NCI-H748 (cell line): Measurements from ENCODE around the gene DPP10.

Source experiments
- DNase-seq: peaks from one replicate; lab custom pipeline; 2025; ENCODE audit not compliant: unreplicated experiment; lab: John Stamatoyannopoulos, UW

DPP10 gene

GRCh38 chr2:115201386-115201785 lies 758.9 kb downstream of the DPP10 start:
- DNase-seq = no peak

- no peak for DNase-seq
These were observed 766.2 kb downstream of the DPP10 start for GRCh38 chr2:115208493-115209164.

- DNase-seq = no peak
These were observed 771.6 kb downstream of the DPP10 start for GRCh38 chr2:115214050-115214449.

GRCh38 chr2:115219296-115219695 lies 776.9 kb downstream of the DPP10 start:
- DNase-seq = no peak

DNA sequence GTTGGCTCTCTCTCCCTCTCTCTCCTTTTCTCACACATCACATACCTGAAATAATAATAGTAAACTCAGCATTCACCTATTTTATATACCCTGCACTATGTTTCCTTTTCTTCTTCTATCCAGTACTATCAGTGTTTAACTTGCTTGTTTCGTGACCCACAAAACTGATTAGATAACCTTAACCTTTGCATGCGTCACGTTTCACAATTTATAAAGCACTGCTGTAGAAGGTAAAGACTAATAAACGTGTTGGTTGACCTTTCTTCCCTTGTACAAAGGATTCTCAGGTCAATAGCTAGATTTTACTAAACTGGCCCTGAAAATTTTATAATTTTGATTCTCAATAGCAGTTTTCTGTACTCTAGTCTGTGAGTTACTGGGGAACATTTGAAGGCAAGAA lies 791.7 kb downstream of the DPP10 start:
- no peak for DNase-seq

DNA sequence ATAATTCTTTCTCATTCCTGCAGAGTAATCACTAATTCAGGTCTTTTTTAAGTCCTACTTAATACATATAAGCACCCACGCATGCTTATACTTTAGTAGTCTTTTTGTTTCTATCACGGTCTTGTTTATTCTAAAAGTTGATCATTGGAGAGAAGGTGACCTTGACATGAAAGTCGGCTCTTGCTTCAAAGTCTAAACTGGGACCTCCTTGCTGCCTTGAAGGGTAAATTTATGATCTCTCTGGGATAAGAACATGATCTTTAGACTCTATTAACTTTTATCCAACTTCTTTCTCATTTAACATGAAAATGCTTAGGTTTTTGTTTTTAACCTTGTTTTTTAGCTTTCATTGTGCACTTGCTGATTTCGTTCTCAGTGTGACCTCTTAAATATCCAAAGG lies 792.3 kb downstream of the DPP10 start:
- DNase-seq = no peak

DNA sequence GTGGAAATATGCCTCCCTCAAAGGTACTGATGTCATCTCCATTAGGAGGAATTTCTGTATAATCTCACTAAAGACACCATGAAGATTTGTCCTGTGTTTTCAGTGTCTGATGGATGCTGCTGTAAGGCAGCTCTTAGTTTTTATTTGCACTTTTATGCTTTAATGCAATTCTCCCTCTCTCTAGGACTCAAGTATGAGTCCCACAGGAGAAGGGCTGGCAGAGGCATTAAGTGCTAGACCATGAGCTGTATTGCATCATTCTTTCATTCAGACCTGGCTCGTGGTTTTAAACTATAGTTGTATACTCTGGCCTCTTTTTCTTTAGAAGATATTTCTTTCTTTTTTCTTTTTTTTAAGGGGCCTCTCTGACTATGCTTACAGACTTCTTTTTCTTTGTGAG lies 805.6 kb downstream of the DPP10 start:
- no peak for DNase-seq

DNA sequence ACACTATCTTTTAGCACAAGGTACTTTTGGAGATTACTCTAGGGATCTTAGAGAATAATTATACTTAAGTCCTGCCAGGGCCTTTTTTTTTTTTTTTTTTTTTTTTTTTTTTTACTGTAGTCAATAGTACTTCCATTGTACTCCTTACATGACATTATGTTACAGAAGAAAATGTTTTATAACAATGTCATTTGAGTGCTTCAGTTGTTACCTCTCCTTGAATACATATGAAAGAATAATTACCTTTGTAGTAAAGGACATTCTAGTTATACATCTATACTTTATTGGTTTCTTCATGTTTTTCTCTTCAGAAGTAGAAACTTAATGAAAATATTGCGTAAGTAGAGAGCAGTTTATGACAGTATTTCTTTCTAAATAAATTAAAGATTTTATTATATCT lies 834.9 kb downstream of the DPP10 start:
- no peak for DNase-seq

GRCh38 chr2:115285416-115285815 lies 843.0 kb downstream of the DPP10 start:
- DNase-seq = no peak

DNA sequence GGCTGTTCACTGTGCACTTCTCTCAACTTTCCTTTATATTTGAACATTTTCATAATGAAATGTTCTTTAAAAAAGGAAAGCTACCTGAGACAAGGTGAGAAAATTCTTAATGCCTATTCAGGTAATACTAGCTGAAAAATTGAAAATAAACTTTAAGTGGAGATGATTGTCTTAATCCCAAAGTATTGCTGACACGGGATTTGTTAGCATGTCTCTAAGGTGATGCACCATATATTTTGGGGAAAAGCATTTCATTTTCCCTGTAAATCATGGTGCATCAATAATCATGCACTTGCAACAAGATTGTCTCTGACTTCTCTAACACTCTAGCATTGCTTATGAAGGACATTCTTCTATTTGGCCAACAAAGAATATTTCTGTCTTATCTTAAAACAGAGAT lies 848.0 kb downstream of the DPP10 start:
- DNase-seq = no peak

GRCh38 chr2:115292742-115293141 lies 850.3 kb downstream of the DPP10 start:
- no peak for DNase-seq

DNA sequence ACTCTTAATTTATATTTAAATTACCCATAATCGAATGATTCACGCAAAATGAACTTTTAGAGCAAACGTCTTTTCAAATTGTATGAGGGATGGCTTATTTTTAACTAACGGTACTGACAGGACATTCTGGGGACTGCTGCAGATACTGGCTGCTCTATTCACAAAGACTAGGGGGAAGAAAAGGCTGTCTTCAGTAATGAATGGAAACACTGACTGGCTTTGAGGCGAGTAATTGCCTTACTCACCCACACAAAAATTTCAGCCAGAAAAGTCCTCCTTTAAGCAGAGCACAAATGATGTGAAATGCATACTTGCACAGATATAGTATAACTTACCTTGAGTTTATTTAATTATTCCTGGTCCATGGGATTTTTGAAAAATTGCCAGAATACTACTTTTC lies 852.6 kb downstream of the DPP10 start:
- no peak for DNase-seq

- DNase-seq = no peak
These were observed 854.6 kb downstream of the DPP10 start for GRCh38 chr2:115297056-115297455.

- DNase-seq = no peak
These were observed 856.8 kb downstream of the DPP10 start for GRCh38 chr2:115299199-115299598.

GRCh38 chr2:115305712-115306111 lies 863.3 kb downstream of the DPP10 start:
- no peak for DNase-seq

DNA sequence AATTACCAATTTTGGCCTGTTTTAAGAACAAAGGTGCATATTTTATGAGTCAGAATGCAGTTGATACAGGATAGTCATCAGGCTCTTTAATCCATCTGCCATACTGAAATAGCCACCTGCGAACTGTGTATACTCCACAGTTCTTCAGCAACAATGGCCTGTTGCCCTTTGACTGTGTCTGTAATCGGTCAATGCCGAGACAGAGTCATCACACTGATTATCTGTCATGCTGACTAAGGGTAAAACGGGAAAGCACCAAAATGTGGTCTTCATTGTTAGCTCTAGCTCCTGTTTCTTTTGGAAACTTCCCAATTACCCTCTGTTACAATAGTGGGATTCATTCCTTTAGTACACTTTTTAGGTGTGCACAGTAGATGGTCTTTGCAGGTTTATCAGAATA lies 871.7 kb downstream of the DPP10 start:
- no peak for DNase-seq

- no peak for DNase-seq
These were observed 884.6 kb downstream of the DPP10 start for GRCh38 chr2:115327061-115327460.

GRCh38 chr2:115359550-115359949 lies 917.1 kb downstream of the DPP10 start:
- no peak for DNase-seq

- no peak for DNase-seq
These were observed 921.7 kb downstream of the DPP10 start for GRCh38 chr2:115364093-115364492.

GRCh38 chr2:115369400-115369799 lies 927.0 kb downstream of the DPP10 start:
- DNase-seq = no peak

DNA sequence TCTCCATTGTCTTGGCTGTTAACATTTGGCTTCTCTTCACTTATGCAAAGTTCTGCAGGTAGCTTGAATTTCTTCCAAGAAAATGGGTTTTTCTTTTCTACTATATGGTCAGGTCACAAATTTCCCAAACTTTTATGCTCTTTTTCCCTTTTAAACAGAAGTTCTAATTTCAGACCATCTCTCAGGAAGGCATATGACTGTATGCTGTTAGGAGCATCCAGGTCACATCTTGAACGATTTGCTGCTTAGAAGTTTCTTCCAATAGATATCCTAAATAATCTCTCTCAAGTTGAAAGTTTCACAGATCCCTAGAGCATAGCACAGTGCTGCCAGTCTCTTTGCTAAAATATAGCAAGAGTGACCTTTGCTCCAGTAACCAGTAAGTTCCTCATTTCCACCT lies 932.5 kb downstream of the DPP10 start:
- no peak for DNase-seq

GRCh38 chr2:115384399-115384798 lies 942.0 kb downstream of the DPP10 start:
- DNase-seq = no peak

DNA sequence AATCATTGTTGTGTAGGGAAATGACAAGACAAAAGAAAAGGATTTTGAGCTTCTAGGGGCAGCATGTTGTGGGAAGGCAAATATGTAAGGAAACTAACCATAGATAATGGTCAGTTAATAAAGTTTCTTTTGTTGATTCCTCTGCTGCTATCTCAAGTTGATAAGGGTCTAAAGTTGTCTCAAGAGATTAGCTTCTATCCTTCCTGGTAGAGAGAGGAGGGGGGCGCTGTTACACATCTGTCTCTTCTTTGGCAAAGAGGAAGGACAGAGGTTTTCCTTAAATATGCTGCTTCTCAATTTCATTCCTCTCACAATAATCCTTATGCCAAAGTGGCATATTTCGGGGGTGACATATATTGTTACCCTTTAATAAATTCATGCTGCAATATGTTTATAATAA lies 944.0 kb downstream of the DPP10 start:
- no peak for DNase-seq
